HG02840 (cell line): Measurements from ENCODE around the gene ELOB.

Experiments used
- ATAC-seq: cut with Tn5 transposase; IDR thresholded peaks from one replicate; pipeline ENCODE4 v1.9.1; 2021; ENCODE audit warnings: mild to moderate bottlenecking, moderate library complexity, moderate number of reproducible peaks; ENCODE audit not compliant: unreplicated experiment, low FRiP score

Gene ELOB

DNA sequence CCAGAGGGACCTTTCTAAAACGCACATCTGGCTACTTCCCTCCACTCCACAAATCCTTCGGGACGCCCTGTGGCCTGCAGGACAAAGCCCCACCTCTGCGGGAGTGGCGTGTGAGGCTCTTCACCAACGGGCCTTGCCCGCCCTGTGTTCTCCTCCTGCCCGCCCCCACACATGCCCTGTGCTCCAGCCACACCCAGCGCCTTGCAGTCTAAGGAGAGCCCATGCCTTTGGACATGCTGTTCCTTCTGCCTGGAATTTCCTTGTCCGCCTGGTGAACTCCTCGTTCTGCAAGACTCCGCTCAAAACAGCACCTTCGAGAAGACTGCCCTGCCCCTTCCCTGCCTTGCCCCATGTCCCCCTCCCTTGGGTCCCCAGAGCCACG is 7.4 kb downstream of the ELOB start:
- no peak for ATAC-seq

- no peak for ATAC-seq
Observed at GRCh38 chr16:2769100-2769529, 8.0 kb downstream of the ELOB start.

- ATAC-seq, result no peak
Observed at GRCh38 chr16:2768403-2769089, 8.5 kb downstream of the ELOB start.

GRCh38 chr16:2767891-2768290 is 9.2 kb downstream of the ELOB start:
- no peak for ATAC-seq

DNA sequence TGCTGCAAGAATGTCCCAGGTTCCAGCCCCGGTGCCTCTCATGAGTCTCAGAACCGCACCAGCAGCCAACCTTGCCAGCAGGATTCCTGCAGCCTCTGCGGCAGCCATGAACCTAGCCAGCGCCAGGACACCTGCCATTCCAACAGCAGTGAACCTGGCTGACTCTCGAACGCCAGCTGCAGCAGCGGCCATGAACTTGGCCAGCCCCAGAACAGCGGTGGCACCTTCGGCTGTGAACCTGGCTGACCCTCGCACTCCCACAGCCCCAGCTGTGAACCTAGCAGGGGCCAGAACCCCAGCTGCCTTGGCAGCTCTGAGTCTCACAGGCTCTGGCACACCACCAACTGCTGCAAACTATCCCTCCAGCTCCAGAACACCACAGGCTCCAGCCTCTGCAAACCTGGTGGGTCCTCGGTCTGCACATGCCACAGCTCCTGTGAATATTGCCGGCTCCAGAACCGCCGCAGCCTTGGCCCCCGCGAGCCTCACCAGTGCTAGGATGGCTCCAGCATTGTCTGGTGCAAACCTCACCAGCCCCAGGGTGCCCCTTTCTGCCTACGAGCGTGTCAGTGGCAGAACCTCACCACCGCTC is 9.8 kb downstream of the ELOB start:
- no peak for ATAC-seq

DNA sequence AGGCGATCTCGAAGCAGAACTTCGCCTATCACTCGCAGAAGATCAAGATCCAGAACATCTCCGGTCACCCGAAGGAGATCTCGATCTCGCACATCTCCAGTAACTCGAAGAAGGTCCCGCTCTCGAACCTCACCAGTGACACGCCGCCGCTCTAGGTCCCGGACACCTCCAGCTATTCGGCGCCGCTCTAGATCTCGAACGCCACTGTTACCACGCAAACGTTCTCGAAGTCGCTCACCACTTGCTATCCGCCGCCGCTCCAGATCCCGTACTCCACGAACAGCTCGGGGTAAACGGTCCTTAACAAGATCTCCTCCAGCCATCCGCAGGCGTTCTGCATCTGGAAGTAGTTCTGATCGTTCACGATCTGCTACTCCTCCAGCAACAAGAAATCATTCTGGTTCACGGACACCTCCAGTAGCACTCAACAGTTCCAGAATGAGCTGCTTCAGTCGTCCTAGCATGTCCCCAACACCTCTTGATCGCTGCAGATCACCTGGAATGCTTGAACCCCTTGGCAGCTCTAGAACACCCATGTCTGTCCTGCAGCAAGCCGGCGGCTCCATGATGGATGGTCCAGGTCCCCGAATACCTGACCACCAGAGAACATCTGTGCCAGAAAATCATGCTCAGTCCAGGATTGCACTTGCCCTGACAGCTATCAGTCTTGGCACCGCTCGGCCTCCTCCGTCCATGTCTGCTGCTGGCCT is 10.5 kb downstream of the ELOB start:
- ATAC-seq, result no peak

DNA sequence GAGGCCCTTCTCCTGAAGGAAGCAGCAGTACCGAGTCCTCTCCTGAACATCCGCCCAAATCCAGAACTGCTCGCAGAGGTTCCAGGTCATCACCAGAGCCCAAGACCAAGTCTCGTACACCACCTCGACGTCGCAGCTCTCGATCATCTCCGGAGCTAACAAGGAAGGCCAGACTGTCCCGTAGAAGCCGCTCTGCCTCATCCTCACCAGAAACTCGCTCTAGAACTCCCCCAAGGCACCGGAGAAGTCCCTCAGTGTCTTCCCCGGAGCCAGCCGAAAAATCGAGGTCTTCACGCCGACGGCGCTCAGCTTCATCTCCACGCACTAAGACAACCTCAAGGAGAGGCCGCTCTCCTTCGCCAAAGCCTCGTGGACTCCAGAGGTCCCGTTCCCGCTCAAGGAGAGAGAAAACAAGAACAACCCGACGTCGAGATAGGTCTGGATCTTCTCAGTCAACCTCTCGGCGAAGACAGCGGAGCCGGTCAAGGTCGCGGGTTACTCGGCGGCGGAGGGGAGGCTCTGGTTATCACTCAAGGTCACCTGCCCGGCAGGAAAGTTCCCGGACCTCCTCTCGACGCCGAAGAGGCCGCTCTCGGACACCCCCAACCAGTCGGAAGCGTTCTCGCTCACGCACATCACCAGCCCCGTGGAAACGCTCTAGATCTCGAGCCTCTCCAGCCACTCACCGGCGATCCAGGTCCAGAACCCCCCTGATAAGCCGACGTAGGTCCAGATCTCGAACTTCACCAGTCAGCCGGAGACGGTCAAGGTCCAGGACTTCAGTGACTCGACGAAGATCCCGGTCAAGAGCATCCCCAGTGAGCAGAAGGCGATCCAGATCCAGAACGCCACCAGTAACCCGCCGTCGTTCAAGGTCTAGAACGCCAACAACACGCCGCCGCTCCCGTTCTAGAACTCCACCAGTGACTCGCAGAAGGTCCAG is 11.3 kb downstream of the ELOB start:
- ATAC-seq, result no peak

- no peak for ATAC-seq
Observed at GRCh38 chr16:2764718-2765117, 12.4 kb downstream of the ELOB start.

- no peak for ATAC-seq
Observed at GRCh38 chr16:2763173-2763572, 13.9 kb downstream of the ELOB start.

DNA sequence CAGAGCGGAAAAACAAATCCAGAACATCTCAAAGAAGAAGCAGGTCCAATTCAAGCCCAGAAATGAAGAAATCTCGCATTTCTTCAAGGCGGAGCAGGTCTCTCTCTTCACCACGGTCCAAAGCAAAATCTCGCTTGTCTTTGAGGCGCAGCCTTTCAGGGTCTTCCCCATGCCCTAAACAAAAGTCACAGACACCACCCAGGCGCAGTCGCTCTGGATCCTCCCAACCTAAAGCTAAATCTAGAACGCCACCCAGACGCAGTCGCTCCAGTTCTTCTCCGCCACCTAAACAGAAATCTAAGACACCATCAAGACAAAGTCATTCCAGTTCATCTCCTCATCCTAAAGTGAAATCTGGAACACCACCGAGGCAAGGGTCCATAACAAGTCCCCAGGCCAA is 14.4 kb downstream of the ELOB start:
- ATAC-seq, result no peak

GRCh38 chr16:2761886-2762583 is 15.0 kb downstream of the ELOB start:
- ATAC-seq, result no peak

- ATAC-seq, result no peak
Observed at GRCh38 chr16:2761472-2761871, 15.6 kb downstream of the ELOB start.

- no peak for ATAC-seq
Observed at GRCh38 chr16:2757344-2757743, 19.7 kb downstream of the ELOB start.

- no peak for ATAC-seq
Observed at GRCh38 chr16:2756288-2757015, 20.6 kb downstream of the ELOB start.

DNA sequence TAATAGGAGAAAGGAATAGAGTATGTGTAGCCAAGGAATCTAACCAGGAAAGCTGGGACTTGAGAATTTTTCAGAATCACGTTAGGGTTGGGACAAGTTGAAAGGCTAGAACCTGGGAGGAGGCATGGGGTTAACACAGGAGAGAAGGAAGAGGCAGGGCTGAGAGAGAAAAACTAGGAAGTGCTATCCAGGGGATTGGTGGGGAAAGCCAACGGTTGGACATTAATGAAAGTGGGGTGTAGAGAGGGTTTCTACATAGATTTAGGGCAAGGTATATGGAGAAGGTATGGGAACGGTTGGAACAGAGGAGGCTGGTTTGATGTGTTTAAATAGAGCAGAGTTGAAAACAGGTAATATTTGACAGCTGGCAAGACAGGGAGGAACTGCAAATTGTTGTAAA is 21.9 kb downstream of the ELOB start:
- no peak for ATAC-seq

GRCh38 chr16:2753733-2754020 is 23.4 kb downstream of the ELOB start:
- ATAC-seq, result no peak

DNA sequence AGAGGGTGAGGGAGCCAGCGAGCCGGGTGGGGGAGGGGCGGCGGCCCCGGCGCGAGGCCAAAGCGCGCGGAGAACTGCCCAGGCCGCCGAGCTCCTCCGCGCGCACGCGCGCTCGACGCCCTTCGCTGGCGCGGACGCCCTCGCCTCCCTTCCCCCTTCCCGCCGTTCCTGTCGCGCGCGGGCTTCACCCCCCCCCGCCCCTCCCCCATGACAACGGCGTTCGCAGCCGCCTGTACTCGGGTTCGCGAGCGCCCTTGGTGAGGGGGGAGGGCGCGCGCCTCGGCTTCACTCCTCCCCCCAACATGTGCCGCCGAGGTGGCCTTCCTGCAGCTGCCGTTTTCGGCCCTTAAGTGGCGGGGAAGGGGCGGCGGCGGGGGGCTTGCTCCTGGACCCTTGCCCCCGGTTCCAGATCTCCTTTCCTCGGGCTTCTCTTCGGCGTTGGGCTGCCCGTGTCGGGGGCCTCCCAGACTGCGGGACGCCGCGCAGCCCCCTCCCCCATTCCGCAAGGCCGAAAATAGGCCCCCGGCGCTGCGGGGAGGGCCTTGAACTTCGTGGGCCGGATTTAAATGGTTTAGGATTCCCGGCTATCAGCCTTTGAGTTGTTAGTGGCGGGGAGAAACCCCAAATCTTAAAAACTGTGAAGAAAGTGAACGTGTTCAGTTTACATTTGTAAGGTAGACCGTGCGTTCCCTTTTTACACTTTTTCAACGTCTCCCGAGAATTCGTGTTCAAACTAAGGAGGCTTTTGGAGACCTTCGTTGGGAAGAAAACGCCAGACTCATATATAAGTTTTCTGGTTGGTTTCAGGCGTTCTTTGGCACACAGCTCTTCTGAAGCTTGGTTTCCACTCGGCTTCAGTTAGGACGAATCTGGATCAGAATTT is 24.0 kb downstream of the ELOB start:
- ATAC-seq, result peak; percentile 45

DNA sequence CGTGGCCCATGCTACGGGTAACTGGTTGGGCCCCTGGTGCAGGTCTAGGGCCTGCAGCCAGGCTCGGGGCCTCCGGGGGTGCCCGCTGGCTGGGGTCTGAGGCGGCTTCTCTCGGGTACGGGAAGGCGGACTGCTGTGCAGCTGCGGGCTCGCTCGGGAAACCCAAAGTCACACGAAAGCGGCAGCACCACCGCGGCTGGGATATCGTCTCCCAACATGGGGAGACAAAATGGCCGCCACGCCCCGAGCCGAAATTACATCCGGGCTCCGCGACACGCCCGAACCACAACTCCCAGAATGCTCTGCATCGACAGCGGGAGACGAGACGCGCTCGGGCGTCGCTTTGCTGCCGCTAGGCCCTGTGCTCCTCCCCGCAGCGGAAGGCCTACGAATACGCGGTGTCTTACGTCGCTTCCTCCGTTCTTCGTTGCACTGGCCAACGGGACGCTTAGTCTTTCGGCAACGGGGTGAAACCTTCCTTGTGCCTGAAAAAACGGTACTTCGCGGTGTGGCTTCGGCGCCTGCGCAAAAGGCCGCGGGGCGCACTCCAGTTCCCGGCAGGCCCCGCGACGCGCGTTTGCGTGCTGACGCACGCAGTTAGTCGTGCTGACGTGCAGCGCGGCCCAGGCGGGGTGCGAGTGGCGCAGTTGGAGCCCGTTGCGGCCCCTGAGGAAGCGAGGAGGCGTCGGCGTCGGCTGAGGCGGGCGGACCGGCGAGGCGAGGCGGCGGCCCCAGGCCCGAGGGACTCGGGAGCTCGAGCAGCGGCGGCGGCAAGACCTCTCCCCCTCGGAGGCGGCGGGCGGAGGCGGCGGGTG is 24.8 kb downstream of the ELOB start, which contains the start of gene SRRM2:
Gene SRRM2, plus strand, starts transcription at position 604 of the 815 bp plus-strand sequence. CDS start 3,727 bp downstream, outside the sequence.
- ATAC-seq, result peak; percentile 71
